ENCODE data around the gene GHRHR. TPM values are rescaled to one million over a fixed set of nuclear protein-coding genes. Genes with fewer than 3 reads are reported as not detected.

The GHRHR gene
- total RNA-seq, 6 donors from 2014 or later, result 0.67 to 3.1 (median 1.1) TPM; not detected in 2

DNA sequence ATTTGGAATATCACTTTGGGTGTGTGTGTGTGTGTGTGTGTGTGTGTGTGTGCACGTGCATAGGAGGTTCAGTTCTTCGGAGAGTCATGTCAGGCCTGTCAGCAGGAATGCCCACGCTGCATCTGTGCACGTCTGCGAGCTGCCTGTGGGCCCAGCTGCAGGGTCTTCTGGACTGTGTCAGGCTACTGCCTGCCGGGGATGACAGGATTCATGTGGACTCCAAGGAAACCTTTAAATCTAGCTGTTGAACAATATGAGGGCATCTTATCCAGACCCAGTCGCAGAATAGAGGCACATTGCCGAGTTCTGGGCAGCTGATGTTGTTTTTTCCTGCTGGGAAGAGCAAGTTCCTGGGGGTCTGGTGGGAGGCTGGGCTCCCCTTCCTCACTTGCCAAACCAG, 33.1 kb upstream of the GHRHR start:
- DNase-seq (no peak), ATAC-seq (ENCODE audit: low FRiP score in 2 of 2) (no peak)
- Histone ChIP-seq H3K4me1 (peaks cover 6 to 34% (median 19%) of the 10 kb centered on the region in 4 donors), H3K36me3 (peaks cover 0 to 28% (median 13%) of the 10 kb centered on the region in 4 donors), H3K4me3 (no peak overlapping the region), H3K9me3 (no peaks in the 10 kb centered on the region), H3K27me3 (no peaks in the 10 kb centered on the region), H3K27ac (peak overlapping the region in 2 of 4 donors; percentile 24 to 54)
- TF ChIP-seq, protein P1, sequence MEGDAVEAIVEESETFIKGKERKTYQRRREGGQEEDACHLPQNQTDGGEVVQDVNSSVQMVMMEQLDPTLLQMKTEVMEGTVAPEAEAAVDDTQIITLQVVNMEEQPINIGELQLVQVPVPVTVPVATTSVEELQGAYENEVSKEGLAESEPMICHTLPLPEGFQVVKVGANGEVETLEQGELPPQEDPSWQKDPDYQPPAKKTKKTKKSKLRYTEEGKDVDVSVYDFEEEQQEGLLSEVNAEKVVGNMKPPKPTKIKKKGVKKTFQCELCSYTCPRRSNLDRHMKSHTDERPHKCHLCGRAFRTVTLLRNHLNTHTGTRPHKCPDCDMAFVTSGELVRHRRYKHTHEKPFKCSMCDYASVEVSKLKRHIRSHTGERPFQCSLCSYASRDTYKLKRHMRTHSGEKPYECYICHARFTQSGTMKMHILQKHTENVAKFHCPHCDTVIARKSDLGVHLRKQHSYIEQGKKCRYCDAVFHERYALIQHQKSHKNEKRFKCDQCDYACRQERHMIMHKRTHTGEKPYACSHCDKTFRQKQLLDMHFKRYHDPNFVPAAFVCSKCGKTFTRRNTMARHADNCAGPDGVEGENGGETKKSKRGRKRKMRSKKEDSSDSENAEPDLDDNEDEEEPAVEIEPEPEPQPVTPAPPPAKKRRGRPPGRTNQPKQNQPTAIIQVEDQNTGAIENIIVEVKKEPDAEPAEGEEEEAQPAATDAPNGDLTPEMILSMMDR (IDR thresholded peaks at IDR 0.05), result no peak
- TF ChIP-seq POLR2AphosphoS5 (IDR thresholded peaks at IDR 0.05) (no peak), EP300 (IDR thresholded peaks at IDR 0.05) (no peak), POLR2A (IDR thresholded peaks at IDR 0.05) (no peak)
- 63 to 68% methylated on average over 8 of the region's 8 CpGs for WGBS, 2 donors

DNA sequence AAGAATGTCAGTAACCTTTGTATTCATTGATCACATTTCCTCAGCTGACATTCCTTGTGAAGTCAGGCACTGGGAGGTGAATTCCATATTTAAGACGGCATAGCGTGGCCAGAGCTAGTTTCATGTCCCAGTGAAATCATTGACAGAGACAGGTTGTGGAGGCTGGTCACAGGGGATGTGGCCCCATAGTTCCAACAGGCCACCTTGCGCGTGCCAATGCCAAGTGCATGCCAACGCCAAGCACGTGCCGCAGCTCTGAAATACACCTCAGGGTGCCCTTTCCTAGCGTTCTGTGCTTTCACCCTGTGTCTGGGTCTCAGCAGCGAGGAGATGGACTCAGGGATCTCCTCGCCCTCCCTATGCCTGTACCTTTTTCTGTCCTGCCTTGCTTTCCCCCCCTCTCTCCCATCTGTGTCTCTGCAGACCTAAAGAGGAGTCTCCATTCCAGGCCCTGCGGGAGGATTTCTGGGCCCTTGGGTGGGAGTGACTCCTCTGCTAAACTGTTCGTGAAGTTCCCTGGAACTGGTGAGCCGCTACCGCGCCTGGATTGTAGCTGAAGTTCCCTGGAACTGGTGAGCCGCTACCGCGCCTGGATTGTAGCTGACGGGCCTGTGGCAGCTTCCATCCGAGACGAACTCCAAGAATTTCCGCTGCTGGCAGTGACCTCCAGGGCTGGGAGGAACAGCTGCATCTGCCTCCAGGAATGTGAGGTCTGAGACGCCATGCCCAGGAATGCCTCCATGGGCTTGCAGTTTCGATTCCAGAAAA, 32.4 kb upstream of the GHRHR start:
- Histone ChIP-seq H3K9me3 (no peaks in the 10 kb centered on the region), H3K27me3 (no peaks in the 10 kb centered on the region), H3K27ac (peak overlapping the region in 3 of 4 donors; percentile 30 to 65 (median 54)), H3K4me3 (no peak overlapping the region), H3K4me1 (peaks cover 6 to 30% (median 18%) of the 10 kb centered on the region in 4 donors), H3K36me3 (peaks cover 0 to 20% (median 10%) of the 10 kb centered on the region in 4 donors)
- ATAC-seq (ENCODE audit: low FRiP score in 2 of 2) (peak in 1 of 2 donors; percentile 42), DNase-seq (peak in 1 of 2 donors; percentile 34)
- WGBS, 2 donors, result 79 to 80% methylated on average over 21 to 24 of the region's 24 CpGs
- TF ChIP-seq EP300 (IDR thresholded peaks at IDR 0.05) (no peak), POLR2A (IDR thresholded peaks at IDR 0.05) (no peak), POLR2AphosphoS5 (IDR thresholded peaks at IDR 0.05) (no peak)
- TF ChIP-seq, protein P1 (IDR thresholded peaks at IDR 0.05), result no peak

DNA sequence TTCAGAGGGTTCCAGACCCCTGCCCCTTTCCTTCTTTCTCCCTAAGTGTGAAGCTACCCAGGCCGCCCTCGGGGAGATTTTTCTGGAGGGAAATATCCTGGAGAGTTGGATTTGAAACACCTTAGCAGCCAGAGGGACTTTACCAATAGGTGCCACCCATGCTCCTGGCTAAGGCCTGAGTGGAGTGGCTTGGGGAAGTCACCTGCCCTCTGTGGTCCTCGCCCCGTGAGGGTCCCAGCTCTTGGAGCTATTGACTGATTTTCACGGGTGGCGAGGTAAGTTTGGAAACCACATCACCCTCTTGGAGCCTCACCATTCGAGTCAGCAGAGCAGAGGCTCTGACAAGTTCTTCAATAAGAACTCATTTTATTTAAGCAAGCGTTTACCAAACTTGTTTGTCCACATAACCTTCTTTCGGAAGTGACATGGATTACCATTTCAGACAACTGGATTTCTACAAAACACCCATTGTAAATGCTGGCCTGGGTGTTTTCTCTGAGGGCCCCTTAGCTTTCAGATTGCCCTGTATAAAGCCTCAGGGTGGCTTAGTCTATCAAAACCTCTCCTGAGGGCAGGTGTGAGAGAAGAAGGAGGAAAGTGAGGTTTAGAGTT, 31.7 kb upstream of the GHRHR start:
- 81 to 86% methylated on average over 9 of the region's 9 CpGs for WGBS, 2 donors
- H3K27me3 ChIP-seq, result no peaks in the 10 kb centered on the region
- peaks cover 6 to 30% (median 18%) of the 10 kb centered on the region in 4 donors for H3K4me1 ChIP-seq
- H3K9me3 ChIP-seq, result no peaks in the 10 kb centered on the region
- peak overlapping the region; percentile 7 to 65 (median 42) for H3K27ac ChIP-seq
- no peak for DNase-seq
- TF ChIP-seq POLR2AphosphoS5 (IDR thresholded peaks at IDR 0.05) (no peak), POLR2A (IDR thresholded peaks at IDR 0.05) (no peak), EP300 (IDR thresholded peaks at IDR 0.05) (no peak)
- TF ChIP-seq, protein P1 (IDR thresholded peaks at IDR 0.05), result no peak
- H3K4me3 ChIP-seq, result no peak overlapping the region
- H3K36me3 ChIP-seq, result peaks cover 0 to 15% (median 7%) of the 10 kb centered on the region in 4 donors
- no peak for ATAC-seq (ENCODE audit: low FRiP score in 2 of 2)

DNA sequence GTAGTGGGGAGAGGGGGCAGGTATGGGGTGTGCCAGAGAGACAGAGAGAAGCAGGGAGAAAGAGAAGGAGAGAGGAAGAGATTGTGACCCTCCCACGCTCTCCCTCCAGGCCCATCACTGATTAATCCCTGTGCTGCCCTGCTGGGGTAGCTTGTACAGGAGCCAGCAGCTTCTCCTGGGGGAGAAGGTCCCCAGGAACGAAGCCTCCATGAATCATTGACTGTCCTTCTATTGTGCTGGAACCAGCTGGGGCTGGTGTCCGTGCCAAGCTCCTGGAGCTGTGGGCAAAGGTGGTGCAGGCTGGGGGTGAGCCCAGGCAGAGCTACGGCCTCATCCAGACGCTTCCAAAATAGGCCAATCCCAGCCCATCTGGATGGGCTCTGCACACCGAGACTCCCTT, 31.2 kb upstream of the GHRHR start:
- DNase-seq, result no peak
- Histone ChIP-seq H3K4me1 (peaks cover 10 to 30% (median 18%) of the 10 kb centered on the region in 4 donors), H3K27ac (peak overlapping the region in 2 of 4 donors; percentile 7 to 65), H3K27me3 (no peaks in the 10 kb centered on the region), H3K36me3 (peaks cover 0 to 9% (median 3%) of the 10 kb centered on the region in 4 donors), H3K4me3 (no peak overlapping the region), H3K9me3 (no peaks in the 10 kb centered on the region)
- 89 to 92% methylated on average over 6 of the region's 6 CpGs for WGBS, 2 donors
- no peak for ATAC-seq (ENCODE audit: low FRiP score in 2 of 2)
- no peak for TF ChIP-seq POLR2AphosphoS5 (IDR thresholded peaks at IDR 0.05)
- TF ChIP-seq POLR2A (IDR thresholded peaks at IDR 0.05), result no peak
- TF ChIP-seq EP300 (IDR thresholded peaks at IDR 0.05), result no peak
- TF ChIP-seq, protein P1 (IDR thresholded peaks at IDR 0.05), result no peak
